Measurements from ENCODE around the gene RFC2. TPM values are rescaled to one million over a fixed set of nuclear protein-coding genes. Genes with fewer than 3 reads are reported as not detected.

Gene RFC2
- total RNA-seq, 4 donors from 2014 or later: 11.4 to 16.8 (median 14.0) TPM

GRCh38 chr7:74283858-74284447 lies 29.8 kb upstream of the RFC2 start:
- Histone ChIP-seq H3K27me3 (no peaks in the 10 kb centered on the region), H3K4me1 (peaks cover 15 to 25% of the 10 kb centered on the region in 2 donors), H3K9me3 (no peaks in the 10 kb centered on the region), H3K36me3 (no peaks in the 10 kb centered on the region), H3K4me3 (replicated peaks in 1 of 3) (no peak overlapping the region), H3K27ac (no peak overlapping the region)
- TF ChIP-seq CTCF (IDR thresholded peaks at IDR 0.05): no peak
- no peak for TF ChIP-seq POLR2A (IDR thresholded peaks at IDR 0.05)
- 78 to 83% methylated on average over 9 of the region's 9 CpGs for WGBS, 2 donors
- DNase-seq: no peak
- intact Hi-C loops (cut with DNase I): no loop called here

GRCh38 chr7:74282748-74283459 lies 28.7 kb upstream of the RFC2 start:
- DNase-seq: no peak
- no peak overlapping the region for H3K4me3 ChIP-seq (replicated peaks in 1 of 3)
- peaks cover 6 to 15% of the 10 kb centered on the region in 2 donors for H3K4me1 ChIP-seq
- 70 to 77% methylated on average over 12 of the region's 14 CpGs for WGBS, 2 donors
- intact Hi-C loops (cut with DNase I): no loop called here
- TF ChIP-seq POLR2A (IDR thresholded peaks at IDR 0.05) (no peak), CTCF (IDR thresholded peaks at IDR 0.05) (no peak)
- H3K27me3 ChIP-seq: no peaks in the 10 kb centered on the region
- H3K27ac ChIP-seq: no peak overlapping the region
- H3K9me3 ChIP-seq: no peaks in the 10 kb centered on the region
- no peaks in the 10 kb centered on the region for H3K36me3 ChIP-seq

GRCh38 chr7:74280985-74281384 lies 26.8 kb upstream of the RFC2 start:
- intact Hi-C loops (cut with DNase I): no loop called here
- Histone ChIP-seq H3K4me1 (peaks cover 6 to 15% of the 10 kb centered on the region in 2 donors), H3K27me3 (no peaks in the 10 kb centered on the region), H3K4me3 (replicated peaks in 1 of 3) (no peak overlapping the region), H3K27ac (no peak overlapping the region), H3K9me3 (no peaks in the 10 kb centered on the region), H3K36me3 (no peaks in the 10 kb centered on the region)
- TF ChIP-seq CTCF (IDR thresholded peaks at IDR 0.05) (no peak), POLR2A (IDR thresholded peaks at IDR 0.05) (no peak)
- WGBS, 2 donors: 83 to 95% methylated on average over 8 of the region's 8 CpGs
- DNase-seq: no peak

GRCh38 chr7:74277636-74278035 lies 23.4 kb upstream of the RFC2 start:
- H3K36me3 ChIP-seq: no peaks in the 10 kb centered on the region
- DNase-seq: no peak
- no peaks in the 10 kb centered on the region for H3K27me3 ChIP-seq
- no peak for TF ChIP-seq CTCF (IDR thresholded peaks at IDR 0.05)
- TF ChIP-seq POLR2A (IDR thresholded peaks at IDR 0.05): no peak
- intact Hi-C loops (cut with DNase I): no loop called here
- H3K4me3 ChIP-seq (replicated peaks in 1 of 3): no peak overlapping the region
- H3K4me1 ChIP-seq: peaks cover 6 to 17% of the 10 kb centered on the region in 2 donors
- no peaks in the 10 kb centered on the region for H3K9me3 ChIP-seq
- WGBS, 2 donors: 93 to 100% methylated on average over 4 of the region's 4 CpGs
- no peak overlapping the region for H3K27ac ChIP-seq

- TF ChIP-seq CTCF (IDR thresholded peaks at IDR 0.05): peak in 1 of 6 experiments; percentile 18
- TF ChIP-seq POLR2A (IDR thresholded peaks at IDR 0.05): no peak
- 68 to 85% methylated on average over 5 to 6 of the region's 6 CpGs for WGBS, 2 donors
- Histone ChIP-seq H3K4me1 (peaks cover 6 to 25% of the 10 kb centered on the region in 2 donors), H3K27ac (no peak overlapping the region), H3K36me3 (no peaks in the 10 kb centered on the region), H3K4me3 (replicated peaks in 1 of 3) (no peak overlapping the region), H3K9me3 (no peaks in the 10 kb centered on the region), H3K27me3 (no peaks in the 10 kb centered on the region)
- DNase-seq: no peak
- intact Hi-C loops (cut with DNase I): no loop called here
Measured at GRCh38 chr7:74275401-74275881, 21.2 kb upstream of the RFC2 start.
